GM21619 (cell line): ENCODE results near the gene CDC16.
"Not testable (repeated sequence)": the region's sequence is repeated elsewhere in the genome, so short reads cannot be mapped to it uniquely, and the experiment has no call there.

Experiments
- ATAC-seq: cut with Tn5 transposase; IDR thresholded peaks from one replicate; pipeline ENCODE4 v1.9.1; 2021; ENCODE audit not compliant: unreplicated experiment

The CDC16 gene

GRCh38 chr13:114234645-114235421 is at the start of gene CDC16:
Gene CDC16 (plus strand): TSS chr13:114234897. CDS start chr13:114235085, 188 bp downstream.
- peak; percentile 86 for ATAC-seq

- no peak for ATAC-seq
These were observed 49.3 kb upstream of the CDC16 start for GRCh38 chr13:114185182-114185971.

GRCh38 chr13:114194853-114195252 is 39.8 kb upstream of the CDC16 start:
- ATAC-seq = no peak

GRCh38 chr13:114196629-114197028 is 38.1 kb upstream of the CDC16 start:
- ATAC-seq = no peak

- no peak for ATAC-seq
These were observed 36.1 kb upstream of the CDC16 start for GRCh38 chr13:114198556-114198955.

GRCh38 chr13:114199526-114199925 is 35.2 kb upstream of the CDC16 start:
- ATAC-seq = not testable (repeated sequence)

GRCh38 chr13:114199954-114200353 is 34.7 kb upstream of the CDC16 start:
- ATAC-seq = no peak

GRCh38 chr13:114200399-114200911 is 34.2 kb upstream of the CDC16 start:
- no peak for ATAC-seq

GRCh38 chr13:114202581-114202980 is 32.1 kb upstream of the CDC16 start:
- ATAC-seq = no peak

- ATAC-seq = no peak
These were observed 31.2 kb upstream of the CDC16 start for GRCh38 chr13:114203536-114203935.

GRCh38 chr13:114204894-114205293 is 29.8 kb upstream of the CDC16 start:
- no peak for ATAC-seq

GRCh38 chr13:114208134-114208533 is 26.6 kb upstream of the CDC16 start:
- no peak for ATAC-seq

GRCh38 chr13:114211446-114212157 is 23.1 kb upstream of the CDC16 start:
- no peak for ATAC-seq

- ATAC-seq = no peak
These were observed 22.6 kb upstream of the CDC16 start for GRCh38 chr13:114212158-114212495.

- ATAC-seq = no peak
These were observed 20.7 kb upstream of the CDC16 start for GRCh38 chr13:114213980-114214379.

- ATAC-seq = no peak
These were observed 15.3 kb upstream of the CDC16 start for GRCh38 chr13:114219392-114219791.

- no peak for ATAC-seq
These were observed 12.2 kb upstream of the CDC16 start for GRCh38 chr13:114222461-114222968.

GRCh38 chr13:114224201-114224600 is 10.5 kb upstream of the CDC16 start:
- ATAC-seq = no peak

GRCh38 chr13:114225610-114226009 is 9.1 kb upstream of the CDC16 start:
- ATAC-seq = no peak

GRCh38 chr13:114226088-114226487 is 8.6 kb upstream of the CDC16 start:
- no peak for ATAC-seq

- ATAC-seq = peak; percentile 83
These were observed 7.9 kb upstream of the CDC16 start for GRCh38 chr13:114226699-114227323.
